PC-9 (cell line): ENCODE data around the gene HS3ST4. TPM values are rescaled to one million over a fixed set of nuclear protein-coding genes. Genes with fewer than 3 reads are reported as not detected.

Experiments used
- BruUV-seq: library from RNA; stranded (reverse); fragments of 400-500 nt; replicated peaks from 2 replicates; lab custom pipeline; 2021; lab: Mats Ljungman, UMichigan
- CTCF ChIA-PET: fragments of 300-600 bp; sonication (Branson Sonifier 250); formaldehyde crosslinking; loops from one replicate; lab custom pipeline; 2022; ENCODE audit warnings: antibody characterized with exemption; lab: Charles Lee
- POLR2A ChIA-PET: fragments of 300-600 bp; sonication (Branson Sonifier 250); formaldehyde crosslinking; loops from one replicate; lab custom pipeline; 2022; ENCODE audit warnings: antibody characterized with exemption; ENCODE audit not compliant: unreplicated experiment; lab: Charles Lee
- DNase-seq, 2 experiments: peaks; one replicate each; pipeline versions ENCODE4 v3.0.0 to v3.0.0-alpha.2; 2015 to 2022; ENCODE audit warnings: mixed read lengths in 1 of 2
- H2AFZ ChIP-seq: fragments of 200-600 bp; sonication (generic); 2 replicates; pipeline ENCODE4 v1.8.1; 2017; ENCODE audit warnings: antibody characterized with exemption
- H3F3A ChIP-seq: fragments of 200-600 bp; sonication (generic); 2 replicates; pipeline ENCODE4 v1.8.1; 2017; ENCODE audit warnings: antibody characterized with exemption, mild to moderate bottlenecking, low read depth; ENCODE audit not compliant: insufficient read depth
- H3K27ac ChIP-seq: fragments of 200-600 bp; sonication (generic); 2 replicates; pipeline ENCODE4 v1.6.1; 2016; ENCODE audit warnings: mixed run types
- H3K27me3 ChIP-seq: fragments of 200-600 bp; sonication (generic); 2 replicates; pipeline ENCODE4 v1.6.1; 2016; ENCODE audit warnings: low read depth, mixed run types; ENCODE audit not compliant: insufficient read depth
- H3K36me3 ChIP-seq: fragments of 200-600 bp; sonication (generic); 2 replicates; pipeline ENCODE4 v1.6.1; 2016; ENCODE audit warnings: low read depth, mixed run types
- H3K4me1 ChIP-seq: fragments of 200-600 bp; sonication (generic); replicated peaks from 2 replicates; pipeline ENCODE4 v1.6.1; 2016; ENCODE audit warnings: mixed run types; ENCODE audit not compliant: insufficient read depth
- H3K4me2 ChIP-seq: fragments of 200-600 bp; sonication (generic); 2 replicates; pipeline ENCODE4 v1.6.1; 2017; ENCODE audit warnings: mixed run types
- H3K4me3 ChIP-seq: fragments of 200-600 bp; sonication (generic); 2 replicates; pipeline ENCODE4 v1.6.1; 2016; ENCODE audit warnings: mixed run types
- H3K79me2 ChIP-seq: fragments of 200-600 bp; sonication (generic); 2 replicates; pipeline ENCODE4 v1.6.1; 2017; ENCODE audit warnings: low read depth, mixed run types
- H3K9me2 ChIP-seq: fragments of 200-600 bp; sonication (generic); 2 replicates; pipeline ENCODE4 v1.8.1; 2017; ENCODE audit warnings: mild to moderate bottlenecking; ENCODE audit not compliant: insufficient read depth
- H3K9me3 ChIP-seq: fragments of 200-600 bp; sonication (generic); 2 replicates; pipeline ENCODE4 v1.8.1; 2016; ENCODE audit warnings: low read depth; ENCODE audit not compliant: insufficient read depth
- H4K20me1 ChIP-seq: fragments of 200-600 bp; sonication (generic); 2 replicates; pipeline ENCODE4 v1.8.1; 2017; ENCODE audit not compliant: insufficient read depth
- EZH2 ChIP-seq: fragments of 200-600 bp; sonication (generic); IDR thresholded peaks from 2 replicates; pipeline ENCODE4 v1.8.0; 2017; ENCODE audit warnings: antibody characterized with exemption, low read depth
- intact Hi-C: fragments of 100-400 bp; cut with micrococcal nuclease; formaldehyde crosslinking; loops from one replicate; pipeline ENCODE4 v1.10.0; 2022; ENCODE audit not compliant: unreplicated experiment
- total RNA-seq: library from RNA; stranded (reverse); gene quantifications from 2 replicates; pipeline ENCODE4 v1.2.3, GENCODE V29; 2021
- TF ChIP-seq, protein P1 (sequence below): fragments of 200-600 bp; sonication (generic); conservative IDR thresholded peaks from 2 replicates; pipeline ENCODE4 v1.6.1; 2017; ENCODE audit warnings: mixed run types, antibody characterized with exemption, mild to moderate bottlenecking, moderate library complexity

Gene HS3ST4
- total RNA-seq, 1 experiment from 2014 or later = not detected

GRCh38 chr16:25977121-25977520 lies 285.4 kb downstream of the HS3ST4 start:
- ChIA-PET POLR2A (no interaction called here), CTCF (no interaction called here)
- Histone ChIP-seq H3K4me2 (no peak overlapping the region), H3F3A (no peaks in the 10 kb centered on the region), H3K9me3 (no peaks in the 10 kb centered on the region), H3K4me1 (no peaks in the 10 kb centered on the region), H3K4me3 (no peak overlapping the region), H4K20me1 (no peaks in the 10 kb centered on the region), H3K36me3 (no peaks in the 10 kb centered on the region), H2AFZ (no peak overlapping the region), H3K27me3 (peaks cover 43% of the 10 kb centered on the region), H3K79me2 (no peaks in the 10 kb centered on the region), H3K27ac (no peak overlapping the region), H3K9me2 (no peaks in the 10 kb centered on the region)
- no peak for TF ChIP-seq EZH2
- TF ChIP-seq, protein P1, sequence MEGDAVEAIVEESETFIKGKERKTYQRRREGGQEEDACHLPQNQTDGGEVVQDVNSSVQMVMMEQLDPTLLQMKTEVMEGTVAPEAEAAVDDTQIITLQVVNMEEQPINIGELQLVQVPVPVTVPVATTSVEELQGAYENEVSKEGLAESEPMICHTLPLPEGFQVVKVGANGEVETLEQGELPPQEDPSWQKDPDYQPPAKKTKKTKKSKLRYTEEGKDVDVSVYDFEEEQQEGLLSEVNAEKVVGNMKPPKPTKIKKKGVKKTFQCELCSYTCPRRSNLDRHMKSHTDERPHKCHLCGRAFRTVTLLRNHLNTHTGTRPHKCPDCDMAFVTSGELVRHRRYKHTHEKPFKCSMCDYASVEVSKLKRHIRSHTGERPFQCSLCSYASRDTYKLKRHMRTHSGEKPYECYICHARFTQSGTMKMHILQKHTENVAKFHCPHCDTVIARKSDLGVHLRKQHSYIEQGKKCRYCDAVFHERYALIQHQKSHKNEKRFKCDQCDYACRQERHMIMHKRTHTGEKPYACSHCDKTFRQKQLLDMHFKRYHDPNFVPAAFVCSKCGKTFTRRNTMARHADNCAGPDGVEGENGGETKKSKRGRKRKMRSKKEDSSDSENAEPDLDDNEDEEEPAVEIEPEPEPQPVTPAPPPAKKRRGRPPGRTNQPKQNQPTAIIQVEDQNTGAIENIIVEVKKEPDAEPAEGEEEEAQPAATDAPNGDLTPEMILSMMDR = no peak
- intact Hi-C loops = no loop called here
- no peak for DNase-seq
- BruUV-seq = no TSS peak

DNA sequence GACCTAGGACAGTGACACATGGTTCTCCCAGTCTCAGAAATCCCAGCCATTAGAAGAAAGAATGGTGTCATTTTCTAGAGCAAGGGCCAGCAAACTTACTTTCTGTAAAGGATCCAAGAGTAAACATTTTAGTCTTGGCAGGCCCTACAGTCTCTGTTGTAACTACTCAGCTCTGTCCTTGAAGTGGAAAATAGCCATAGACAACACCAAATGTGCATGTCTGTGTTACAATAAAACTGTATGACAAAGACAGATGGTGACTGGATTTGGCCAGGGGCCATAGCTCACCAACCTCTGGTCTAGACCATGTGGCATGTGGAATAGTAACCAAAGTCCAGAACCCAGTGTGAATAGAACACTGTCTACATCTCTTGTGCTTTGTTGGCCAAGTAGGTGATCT lies 286.5 kb downstream of the HS3ST4 start:
- H4K20me1 ChIP-seq = no peaks in the 10 kb centered on the region
- H3K4me2 ChIP-seq = no peak overlapping the region
- H3K79me2 ChIP-seq = no peaks in the 10 kb centered on the region
- H3K36me3 ChIP-seq = no peaks in the 10 kb centered on the region
- no peak overlapping the region for H3K4me3 ChIP-seq
- H3K27me3 ChIP-seq = peaks cover 34% of the 10 kb centered on the region
- no peak for TF ChIP-seq EZH2
- intact Hi-C loops = no loop called here
- no peak for DNase-seq
- no peaks in the 10 kb centered on the region for H3K9me3 ChIP-seq
- no TSS peak for BruUV-seq
- ChIA-PET CTCF (no interaction called here), POLR2A (no interaction called here)
- no peak overlapping the region for H2AFZ ChIP-seq
- H3K4me1 ChIP-seq = no peaks in the 10 kb centered on the region
- H3K9me2 ChIP-seq = no peaks in the 10 kb centered on the region
- no peaks in the 10 kb centered on the region for H3F3A ChIP-seq
- H3K27ac ChIP-seq = no peak overlapping the region

- CTCF ChIA-PET = no interaction called here
Observed at GRCh38 chr16:25988084-25988483, 296.3 kb downstream of the HS3ST4 start.

More at GRCh38 chr16:25988084-25988483, 296.3 kb downstream of the HS3ST4 start:
- Histone ChIP-seq H3K9me3 (no peaks in the 10 kb centered on the region), H3K79me2 (no peaks in the 10 kb centered on the region), H3K4me1 (no peaks in the 10 kb centered on the region), H3K27ac (no peak overlapping the region), H3K27me3 (peaks cover 22% of the 10 kb centered on the region; the same call in 1 of the 2 replicates), H2AFZ (no peak overlapping the region), H3F3A (no peaks in the 10 kb centered on the region), H3K9me2 (no peaks in the 10 kb centered on the region), H3K4me3 (no peak overlapping the region), H3K4me2 (no peak overlapping the region), H3K36me3 (no peaks in the 10 kb centered on the region), H4K20me1 (no peaks in the 10 kb centered on the region)
- POLR2A ChIA-PET = interaction anchor here (0.6 kb wide), 1 partner anchor 25 kb away, joined by 4 read pairs; no protein-coding TSS in a partner anchor
- no peak for DNase-seq
- TF ChIP-seq, protein P1 = no peak
- no peak for TF ChIP-seq EZH2
- intact Hi-C loops = no loop called here
- BruUV-seq = no TSS peak
